Body of pancreas (tissue), 4 donors: ENCODE measurements around the gene SERP1.

Experiments used
- CTCF ChIP-seq, 7 experiments: fragments of 450-650 bp in 4 of 7; fragments of 200-600 bp in 3 of 7; sonication (generic) in 3 of 7; IDR thresholded peaks; one replicate each; pipeline ENCODE4 v1.5.1; 2016 to 2019; ENCODE audit warnings: antibody characterized with exemption in 7 of 7
- POLR2A ChIP-seq, 3 donors: fragments of 450-650 bp; IDR thresholded peaks; one replicate each; pipeline ENCODE4 v1.6.1; 2016; ENCODE audit warnings: antibody characterized with exemption in 3 of 3, mild to moderate bottlenecking in 2 of 3

GRCh38 chr3:150544726-150545125 is 1.6 kb downstream of the SERP1 start:
- TF ChIP-seq CTCF (IDR thresholded peaks at IDR 0.05), result no peak
- no peak for TF ChIP-seq POLR2A (IDR thresholded peaks at IDR 0.05)
